ENCODE measurements around the gene PRKCH.

PRKCH gene

DNA sequence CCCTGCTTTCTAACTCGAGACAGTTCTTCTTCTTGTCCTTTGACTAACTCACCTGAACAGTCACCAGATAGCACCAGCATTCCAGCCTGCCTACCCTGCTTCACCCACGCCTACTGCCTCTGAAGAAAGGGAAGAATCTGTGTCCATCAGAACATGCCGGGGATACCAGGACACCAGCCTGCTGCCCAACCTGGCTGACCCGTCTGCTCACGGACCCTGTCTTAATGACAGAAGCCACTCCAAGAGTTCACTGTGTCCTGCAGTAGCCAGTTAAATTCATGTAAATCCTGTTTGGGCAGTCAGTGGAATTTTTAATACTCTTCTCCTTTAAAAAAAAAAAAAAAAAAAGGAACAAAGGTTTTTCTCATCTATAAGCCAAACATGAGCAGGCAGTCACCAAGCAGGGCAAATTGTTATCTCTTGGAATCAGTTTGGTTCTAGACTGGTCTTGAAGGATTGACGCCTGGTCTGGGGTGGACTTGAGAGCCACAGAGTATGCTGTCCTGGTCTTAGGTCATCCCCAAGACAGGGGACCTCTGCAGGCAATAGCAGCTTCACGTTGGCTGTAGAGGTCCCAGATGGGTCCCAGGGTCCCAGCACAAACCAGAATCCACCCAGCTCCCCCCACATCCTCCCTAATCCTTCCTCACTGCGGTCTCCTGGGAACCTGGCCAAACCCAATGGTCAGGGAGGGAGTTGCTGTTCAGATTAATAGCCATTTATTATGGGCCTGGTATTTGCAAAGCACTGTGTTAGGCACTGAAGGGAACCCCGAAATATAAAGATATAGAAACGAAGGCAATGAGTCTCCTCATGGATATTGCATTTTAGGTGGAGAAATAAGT lies 192.8 kb downstream of the PRKCH start:
- in situ Hi-C loops (cut with MboI; ENCODE audit: low pct_unique_long_range_greater_than_20kb, low sequenced_read_pairs, unreplicated experiment): no loop called here
- TF ChIP-seq, protein P1, sequence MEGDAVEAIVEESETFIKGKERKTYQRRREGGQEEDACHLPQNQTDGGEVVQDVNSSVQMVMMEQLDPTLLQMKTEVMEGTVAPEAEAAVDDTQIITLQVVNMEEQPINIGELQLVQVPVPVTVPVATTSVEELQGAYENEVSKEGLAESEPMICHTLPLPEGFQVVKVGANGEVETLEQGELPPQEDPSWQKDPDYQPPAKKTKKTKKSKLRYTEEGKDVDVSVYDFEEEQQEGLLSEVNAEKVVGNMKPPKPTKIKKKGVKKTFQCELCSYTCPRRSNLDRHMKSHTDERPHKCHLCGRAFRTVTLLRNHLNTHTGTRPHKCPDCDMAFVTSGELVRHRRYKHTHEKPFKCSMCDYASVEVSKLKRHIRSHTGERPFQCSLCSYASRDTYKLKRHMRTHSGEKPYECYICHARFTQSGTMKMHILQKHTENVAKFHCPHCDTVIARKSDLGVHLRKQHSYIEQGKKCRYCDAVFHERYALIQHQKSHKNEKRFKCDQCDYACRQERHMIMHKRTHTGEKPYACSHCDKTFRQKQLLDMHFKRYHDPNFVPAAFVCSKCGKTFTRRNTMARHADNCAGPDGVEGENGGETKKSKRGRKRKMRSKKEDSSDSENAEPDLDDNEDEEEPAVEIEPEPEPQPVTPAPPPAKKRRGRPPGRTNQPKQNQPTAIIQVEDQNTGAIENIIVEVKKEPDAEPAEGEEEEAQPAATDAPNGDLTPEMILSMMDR (IDR thresholded peaks at IDR 0.05; ENCODE audit: extremely low read depth, insufficient read depth, missing control alignments): no peak
- no peak for DNase-seq (ENCODE audit: low spot score)

DNA sequence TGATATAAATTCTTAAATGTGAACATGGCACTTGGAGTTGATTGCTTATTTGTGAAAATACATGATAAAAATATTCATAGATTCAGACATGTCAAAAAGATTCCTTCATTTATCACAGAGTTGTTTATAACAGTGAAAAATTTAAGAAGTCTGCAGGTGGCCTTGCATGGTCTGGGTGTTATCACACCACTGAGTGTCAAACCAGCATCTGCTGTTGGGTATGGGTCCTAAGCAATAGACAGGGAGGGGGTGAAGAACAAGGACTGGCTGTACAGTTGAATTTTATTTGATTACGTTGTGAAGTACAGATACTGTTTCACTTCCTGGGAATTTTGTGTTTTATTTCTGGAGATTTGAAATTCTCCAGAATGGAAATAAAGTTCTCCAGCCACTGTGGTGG lies 193.5 kb downstream of the PRKCH start:
- DNase-seq (ENCODE audit: low spot score): no peak
- in situ Hi-C loops (cut with MboI; ENCODE audit: low pct_unique_long_range_greater_than_20kb, low sequenced_read_pairs, unreplicated experiment): no loop called here
- TF ChIP-seq, protein P1 (IDR thresholded peaks at IDR 0.05; ENCODE audit: extremely low read depth, insufficient read depth, missing control alignments): no peak

DNA sequence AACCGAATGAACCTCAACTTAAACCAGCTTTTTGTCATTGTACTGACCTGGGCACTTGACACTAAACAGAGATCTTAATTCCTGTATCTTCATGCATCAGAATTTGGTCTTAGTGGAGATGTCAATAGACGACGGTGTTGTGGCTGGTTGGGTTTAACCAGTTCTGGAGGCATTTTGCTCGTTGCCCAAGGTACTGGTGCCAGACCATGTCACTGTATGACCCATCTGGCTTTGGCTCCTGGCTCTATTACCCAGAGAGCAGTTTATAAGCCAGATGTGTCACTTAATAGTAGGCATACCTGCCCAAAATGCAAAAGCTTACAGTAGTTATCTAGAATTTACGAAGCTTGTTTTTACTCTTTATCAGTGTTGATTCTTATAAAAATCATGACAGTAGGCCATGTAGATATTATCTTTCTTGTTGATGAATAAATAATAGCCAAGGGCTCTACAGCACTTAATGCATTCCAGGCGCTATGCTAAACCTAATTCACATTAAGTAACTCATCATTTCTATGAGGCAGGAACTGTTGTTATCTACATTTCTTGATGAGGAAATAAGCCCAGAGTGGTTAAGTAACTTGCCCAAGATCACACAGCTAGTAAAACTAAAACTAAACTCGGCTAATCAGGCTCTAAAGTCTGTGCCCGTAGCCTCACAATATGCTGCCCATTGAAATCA lies 194.2 kb downstream of the PRKCH start:
- DNase-seq (ENCODE audit: low spot score): no peak
- TF ChIP-seq, protein P1 (IDR thresholded peaks at IDR 0.05; ENCODE audit: extremely low read depth, insufficient read depth, missing control alignments): no peak
- in situ Hi-C loops (cut with MboI; ENCODE audit: low pct_unique_long_range_greater_than_20kb, low sequenced_read_pairs, unreplicated experiment): no loop called here

DNA sequence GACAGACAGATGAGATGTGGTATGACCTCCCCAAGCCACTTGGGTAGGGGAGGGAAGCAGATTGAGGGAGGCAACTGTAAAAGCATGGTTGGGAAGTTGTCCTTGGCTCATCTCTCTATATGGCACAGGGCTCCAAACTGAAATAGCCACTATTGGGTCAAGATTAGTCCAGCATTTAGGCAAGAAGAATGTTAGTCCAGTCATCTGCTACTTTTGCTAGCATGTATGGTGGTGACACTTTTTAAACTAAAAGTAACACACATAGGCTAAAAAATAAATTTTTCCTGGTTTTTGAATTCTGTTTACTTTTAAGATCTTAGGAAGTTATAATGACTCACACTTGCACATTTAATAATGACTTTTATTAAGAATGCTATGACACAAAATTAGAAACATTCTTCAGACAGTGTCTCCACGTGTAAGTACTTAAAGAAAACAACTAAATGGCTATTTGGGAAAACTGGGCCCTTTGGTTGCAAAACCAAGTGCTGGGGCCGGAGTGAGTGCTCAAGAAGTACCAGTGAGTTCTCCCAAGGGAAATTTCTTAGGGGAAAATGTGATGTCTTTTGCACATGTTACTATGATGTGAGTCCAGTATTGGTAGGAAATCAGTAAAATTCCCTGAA lies 194.9 kb downstream of the PRKCH start:
- TF ChIP-seq, protein P1 (IDR thresholded peaks at IDR 0.05; ENCODE audit: extremely low read depth, insufficient read depth, missing control alignments): no peak
- DNase-seq (ENCODE audit: low spot score): no peak
- in situ Hi-C loops (cut with MboI; ENCODE audit: low pct_unique_long_range_greater_than_20kb, low sequenced_read_pairs, unreplicated experiment): no loop called here

DNA sequence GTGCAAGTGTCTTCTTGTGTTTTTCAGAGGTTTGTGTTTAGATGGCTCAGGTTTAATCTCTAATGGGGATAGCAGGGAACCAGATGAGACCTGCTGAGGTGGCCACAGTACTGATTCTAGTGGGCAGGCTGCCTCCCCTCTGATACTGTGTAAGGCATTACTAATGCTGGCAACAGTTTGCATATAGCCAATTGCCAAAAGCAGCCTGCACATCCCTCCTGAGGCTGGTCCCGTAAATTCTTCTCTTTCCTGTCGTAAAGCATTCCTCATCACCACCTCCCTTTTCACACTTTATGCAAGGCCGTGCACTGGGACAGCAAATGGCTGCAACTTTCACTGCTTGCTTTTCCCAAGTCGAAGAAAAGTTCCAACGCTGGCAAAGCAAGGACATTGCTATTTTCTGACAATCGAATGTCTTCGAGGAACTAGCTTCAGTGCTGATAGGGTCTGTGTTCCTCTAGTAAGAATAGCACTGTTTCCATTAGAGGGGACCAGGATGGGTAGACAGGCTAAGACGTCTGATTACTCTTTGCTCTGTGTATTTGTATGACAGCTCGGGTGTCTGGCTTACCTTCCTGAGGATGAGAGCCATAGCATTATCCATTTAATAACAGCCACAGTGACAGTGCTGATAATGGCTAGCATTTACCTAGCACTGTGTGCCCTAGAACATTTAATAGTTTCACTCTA lies 195.7 kb downstream of the PRKCH start:
- no peak for DNase-seq (ENCODE audit: low spot score)
- in situ Hi-C loops (cut with MboI; ENCODE audit: low pct_unique_long_range_greater_than_20kb, low sequenced_read_pairs, unreplicated experiment): no loop called here
- TF ChIP-seq, protein P1 (IDR thresholded peaks at IDR 0.05; ENCODE audit: extremely low read depth, insufficient read depth, missing control alignments): no peak

DNA sequence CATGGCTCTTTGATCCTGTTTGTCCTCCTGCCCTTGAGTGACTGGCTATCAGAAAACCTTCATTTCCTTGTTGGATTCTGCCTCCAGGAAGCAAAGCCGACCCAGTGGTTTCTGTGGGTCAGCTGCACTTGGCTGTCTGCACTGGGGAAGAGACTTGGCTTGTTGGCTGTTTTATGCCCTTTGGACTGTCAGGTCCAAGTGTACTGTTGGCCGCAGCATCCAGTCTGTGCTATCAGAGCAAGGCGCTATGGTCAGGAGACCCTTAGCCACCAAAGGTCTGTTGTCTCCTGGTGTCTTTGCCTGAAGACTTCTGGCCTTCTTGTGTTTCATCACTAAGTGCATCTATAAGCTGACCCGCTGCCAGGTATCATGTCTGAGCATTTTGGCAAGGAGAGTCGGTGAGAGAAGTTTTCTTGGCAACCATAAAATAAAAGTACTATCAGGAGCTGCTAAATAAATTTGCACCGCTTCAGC lies 196.6 kb downstream of the PRKCH start:
- TF ChIP-seq, protein P1 (IDR thresholded peaks at IDR 0.05; ENCODE audit: extremely low read depth, insufficient read depth, missing control alignments): no peak
- no peak for DNase-seq (ENCODE audit: low spot score)
- in situ Hi-C loops (cut with MboI; ENCODE audit: low pct_unique_long_range_greater_than_20kb, low sequenced_read_pairs, unreplicated experiment): no loop called here

Measured in GM13977 (cell line).